Endothelial cell (in vitro differentiated cells): Measurements from ENCODE around the gene PLCL2. TPM values are rescaled to one million over a fixed set of nuclear protein-coding genes. Genes with fewer than 3 reads are reported as not detected.

Source experiments
- DNase-seq: peaks from one replicate; pipeline ENCODE4 v3.0.0; 2021; ENCODE audit warnings: low spot score
- H3K27ac Mint-ChIP-seq: one replicate; pipeline ENCODE4 v1.8.0; 2021; ENCODE audit warnings: mixed read lengths, inconsistent platforms; ENCODE audit not compliant: unreplicated experiment
- H3K27me3 Mint-ChIP-seq: one replicate; pipeline ENCODE4 v1.8.0; 2021; ENCODE audit warnings: mild to moderate bottlenecking, moderate library complexity, mixed read lengths, inconsistent platforms; ENCODE audit not compliant: unreplicated experiment
- H3K36me3 Mint-ChIP-seq: one replicate; pipeline ENCODE4 v1.8.0; 2021; ENCODE audit warnings: mild to moderate bottlenecking, low read depth, mixed read lengths, inconsistent platforms; ENCODE audit not compliant: unreplicated experiment
- H3K4me1 Mint-ChIP-seq: one replicate; pipeline ENCODE4 v1.8.0; 2021; ENCODE audit warnings: mild to moderate bottlenecking, mixed read lengths, inconsistent platforms; ENCODE audit not compliant: unreplicated experiment
- H3K4me3 Mint-ChIP-seq: one replicate; pipeline ENCODE4 v1.8.0; 2021; ENCODE audit warnings: mild to moderate bottlenecking, mixed read lengths, inconsistent platforms; ENCODE audit not compliant: unreplicated experiment
- H3K9me3 Mint-ChIP-seq: one replicate; pipeline ENCODE4 v1.8.0; 2021; ENCODE audit warnings: mixed read lengths, inconsistent platforms; ENCODE audit not compliant: unreplicated experiment
- CTCF ChIP-seq: fragments of 200-600 bp; sonication (generic); IDR thresholded peaks from one replicate; pipeline ENCODE4 v1.5.0; 2021; ENCODE audit warnings: antibody characterized with exemption; ENCODE audit not compliant: unreplicated experiment
- total RNA-seq: library from RNA; stranded (reverse); fragmentation: NEBNext Ultra II Directional; extraction: Animal tissue kit (Norgen Biotek cat#: 25700); gene quantifications from one replicate; pipeline ENCODE4 v1.2.1, GENCODE V29; 2021; ENCODE audit not compliant: unreplicated experiment

PLCL2 gene
- total RNA-seq, 1 donor from 2014 or later: 18.8 TPM

GRCh38 chr3:17078926-17079465 lies 194.2 kb downstream of the PLCL2 start:
- H3K27ac Mint-ChIP-seq: no peak overlapping the region
- DNase-seq: no peak
- peaks cover 15% of the 10 kb centered on the region for H3K36me3 Mint-ChIP-seq
- no peak overlapping the region for H3K4me3 Mint-ChIP-seq
- H3K9me3 Mint-ChIP-seq: no peaks in the 10 kb centered on the region
- no peak for TF ChIP-seq CTCF
- H3K27me3 Mint-ChIP-seq: no peaks in the 10 kb centered on the region
- H3K4me1 Mint-ChIP-seq: peaks cover 9% of the 10 kb centered on the region

- DNase-seq: no peak
- Mint-ChIP-seq H3K36me3 (peaks cover 16% of the 10 kb centered on the region), H3K27me3 (peaks cover 1% of the 10 kb centered on the region), H3K27ac (no peak overlapping the region), H3K9me3 (no peaks in the 10 kb centered on the region), H3K4me1 (peaks cover 9% of the 10 kb centered on the region), H3K4me3 (no peak overlapping the region)
- TF ChIP-seq CTCF: no peak
Measured at GRCh38 chr3:17079933-17080332, 195.2 kb downstream of the PLCL2 start.

- Mint-ChIP-seq H3K27ac (no peak overlapping the region), H3K27me3 (peaks cover 1% of the 10 kb centered on the region), H3K4me3 (no peak overlapping the region), H3K4me1 (peaks cover 9% of the 10 kb centered on the region), H3K36me3 (peaks cover 16% of the 10 kb centered on the region), H3K9me3 (no peaks in the 10 kb centered on the region)
- no peak for TF ChIP-seq CTCF
- no peak for DNase-seq
Measured at GRCh38 chr3:17081520-17081919, 196.8 kb downstream of the PLCL2 start.

- H3K36me3 Mint-ChIP-seq: peaks cover 14% of the 10 kb centered on the region
- no peaks in the 10 kb centered on the region for H3K9me3 Mint-ChIP-seq
- no peaks in the 10 kb centered on the region for H3K4me1 Mint-ChIP-seq
- TF ChIP-seq CTCF: no peak
- peaks cover 5% of the 10 kb centered on the region for H3K27me3 Mint-ChIP-seq
- H3K4me3 Mint-ChIP-seq: no peak overlapping the region
- DNase-seq: no peak
- H3K27ac Mint-ChIP-seq: no peak overlapping the region
Measured at GRCh38 chr3:17087509-17087908, 202.8 kb downstream of the PLCL2 start.

GRCh38 chr3:17088017-17088416 lies 203.3 kb downstream of the PLCL2 start:
- peaks cover 11% of the 10 kb centered on the region for H3K36me3 Mint-ChIP-seq
- H3K27ac Mint-ChIP-seq: no peak overlapping the region
- H3K9me3 Mint-ChIP-seq: no peaks in the 10 kb centered on the region
- H3K4me1 Mint-ChIP-seq: no peaks in the 10 kb centered on the region
- no peak for DNase-seq
- H3K27me3 Mint-ChIP-seq: peaks cover 5% of the 10 kb centered on the region
- H3K4me3 Mint-ChIP-seq: no peak overlapping the region
- no peak for TF ChIP-seq CTCF
